Right lung (tissue), 5 donors: ENCODE data around the gene TENT4A. TPM values are rescaled to one million over a fixed set of nuclear protein-coding genes. Genes with fewer than 3 reads are reported as not detected.

ENCODE experiments used
- DNase-seq, 2 donors: peaks; one replicate each; pipeline ENCODE4 v3.0.0-alpha.2; 2013
- polyA plus RNA-seq, 5 donors: library from polyadenylated mRNA; unstranded; fragments of 120-200 nt; gene quantifications; one replicate each; pipeline versions ENCODE4 v1.2.1 to v1.2.3, GENCODE V29; 2013; ENCODE audit warnings: inconsistent platforms in 1 of 5, low replicate concordance in 1 of 5; ENCODE audit not compliant: insufficient read length in 5 of 5, insufficient read depth in 1 of 5

TENT4A gene
- polyA plus RNA-seq, 5 donors = 27.9 to 35.9 (median 31.6) TPM

GRCh38 chr5:6792911-6793471 is 79.8 kb downstream of the TENT4A start:
- no peak for DNase-seq

GRCh38 chr5:6801236-6801635 is 88.0 kb downstream of the TENT4A start:
- no peak for DNase-seq

GRCh38 chr5:6803981-6804550 is 90.8 kb downstream of the TENT4A start:
- no peak for DNase-seq

- no peak for DNase-seq
These were observed 91.7 kb downstream of the TENT4A start for GRCh38 chr5:6804766-6805501.

GRCh38 chr5:6805841-6806240 is 92.6 kb downstream of the TENT4A start:
- no peak for DNase-seq

Other genes with a start within 250 kb of the TENT4A start
- gene NSUN2, start 80.4 kb upstream of the TENT4A start, polyA plus RNA-seq = 10 to 100 TPM; 54.0 to 90.0 (median 56.8) TPM
- 10 to 100 TPM; 10.4 to 15.8 (median 10.9) TPM for gene SRD5A1, start 80.0 kb upstream of the TENT4A start, polyA plus RNA-seq